ENCODE results near the gene TBC1D10B. TPM values are rescaled to one million over a fixed set of nuclear protein-coding genes. Genes with fewer than 3 reads are reported as not detected.

TBC1D10B gene
- total and polyA plus RNA-seq, 2 of the 8 experiments (the other 6 are each of a cell fraction or from before 2014, with no cell fraction given) = 15.4 to 28.6 TPM

DNA sequence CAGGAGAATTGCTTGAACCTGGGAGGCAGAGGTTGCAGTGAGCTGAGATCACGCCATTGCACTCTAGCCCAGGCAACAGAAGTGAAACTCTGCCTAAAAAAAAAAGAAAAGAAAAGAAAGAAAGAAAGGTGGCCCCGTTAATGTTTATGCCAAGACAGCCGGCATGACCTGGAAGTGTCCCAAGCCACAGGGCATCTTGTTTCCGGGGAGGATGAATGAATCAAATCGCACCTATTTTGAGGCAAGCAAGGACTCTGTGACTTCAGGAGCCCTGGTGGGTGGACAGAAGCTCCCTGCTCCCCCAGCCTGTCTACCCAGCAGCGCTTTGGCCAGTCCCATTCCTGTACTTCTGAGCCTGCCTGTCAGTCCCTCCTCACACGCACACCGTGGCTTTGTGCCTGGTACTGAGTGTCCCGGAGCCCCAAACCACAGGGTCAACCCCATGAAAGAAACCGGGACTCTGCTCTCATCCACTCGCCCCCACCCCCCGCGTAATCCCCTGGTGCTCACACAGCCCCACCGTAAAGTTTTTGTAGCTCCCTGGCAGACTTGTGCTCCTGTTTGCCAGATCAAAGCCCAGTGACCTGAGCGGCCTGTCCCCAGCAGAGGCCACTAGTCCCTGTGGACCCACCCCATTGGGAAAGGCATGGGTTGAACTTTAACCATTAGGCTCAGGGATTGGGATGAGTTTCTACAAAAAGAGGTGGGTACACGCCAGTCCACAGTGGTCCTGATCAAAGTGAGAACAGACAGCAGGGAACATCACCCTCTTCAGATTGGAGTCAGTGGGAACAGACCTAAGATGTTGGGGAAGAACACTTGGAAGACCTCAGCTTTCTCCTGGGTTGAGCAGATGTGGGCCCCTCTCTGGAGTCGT lies 34.5 kb downstream of the TBC1D10B start:
- H3K79me1 ChIP-seq (ENCODE audit: low read depth, low read length) = no peaks in the 10 kb centered on the region
- no peak overlapping the region for H3K27ac ChIP-seq (ENCODE audit: low read depth, low read length)
- H3K4me3 ChIP-seq (ENCODE audit: extremely low read depth in 1 of 4, insufficient read depth in 2 of 4, low read depth in 3 of 4, low read length in 4 of 4) = peak overlapping the region in 1 of 4 experiments; percentile 69; a peak in 2 of 8 replicates
- H2BK5ac ChIP-seq (ENCODE audit: low read depth, low read length) = no peak overlapping the region; the same call in 1 of the 2 replicates
- H4K91ac ChIP-seq (replicated peaks; ENCODE audit: insufficient read length, low read length) = no peak overlapping the region
- H3K23me2 ChIP-seq (ENCODE audit: low read depth, low read length) = no peaks in the 10 kb centered on the region
- H3K4me2 ChIP-seq (ENCODE audit: insufficient read depth in 1 of 2, low read depth in 2 of 2, low read length in 2 of 2) = peak overlapping the region; percentile 7 to 11; a peak in 1 of 4 replicates
- no peak overlapping the region for H3K9ac ChIP-seq (replicated peaks in 1 of 4; ENCODE audit: extremely low read depth in 1 of 4, low read depth in 3 of 4, low read length in 3 of 4)
- no peak overlapping the region for H3K4ac ChIP-seq (replicated peaks; ENCODE audit: insufficient read length, low read depth, low read length)
- no peaks in the 10 kb centered on the region for H3K27me3 ChIP-seq (replicated peaks in 1 of 4; ENCODE audit: control insufficient read depth in 3 of 4, extremely low read depth in 1 of 4, insufficient read depth in 3 of 4, low read length in 3 of 4)
- no peak overlapping the region for H4K5ac ChIP-seq (ENCODE audit: insufficient read length, low read depth, low read length)
- ChIA-PET POLR2A (ENCODE audit: partially characterized antibody) (interaction anchor here (1.0 to 2.0 kb wide), 5 partner anchors 19 to 69 kb away, joined by 3 to 6 read pairs (median 5); partner anchors contain the start of gene CD2BP2), CTCF (ENCODE audit: partially characterized antibody) (interaction anchor here (0.5 to 2.6 kb wide), 3 partner anchors 11 to 97 kb away, joined by 3 to 6 read pairs (median 3); no protein-coding TSS in a partner anchor)
- H3K18ac ChIP-seq (ENCODE audit: extremely low read depth, low read length) = peak overlapping the region; percentile 32; the same call in 1 of the 2 replicates
- no peak overlapping the region for H2BK20ac ChIP-seq (ENCODE audit: low read length)
- H2BK120ac ChIP-seq (replicated peaks; ENCODE audit: low read depth, low read length) = no peak overlapping the region
- H3K23ac ChIP-seq (ENCODE audit: insufficient read length) = no peak overlapping the region
- H3K4me1 ChIP-seq (replicated peaks in 1 of 4; ENCODE audit: control insufficient read depth in 3 of 4, insufficient read depth in 4 of 4, low read length in 3 of 4) = peaks cover 0 to 3% (median 0%) of the 10 kb centered on the region in 4 experiments; a peak in 1 of 7 replicates
- 74% methylated on average over 16 of the region's 17 CpGs; no CpG with 5 or more reads in 1 of the 2 experiments for WGBS, 2 experiments (ENCODE audit: extremely low coverage in 1 of 2, insufficient coverage in 1 of 2, insufficient read length in 1 of 2, insufficient replicate concordance in 2 of 2, low coverage in 1 of 2, low lambda C conversion rate in 2 of 2, missing lambda C conversion rate in 1 of 2)
- H3K36me3 ChIP-seq (ENCODE audit: control insufficient read depth in 2 of 4, insufficient read depth in 4 of 4, low read length in 3 of 4) = no peaks in the 10 kb centered on the region
- no peak overlapping the region for H3K56ac ChIP-seq (replicated peaks; ENCODE audit: insufficient read length, low read depth, low read length)
- H2AK5ac ChIP-seq (ENCODE audit: low read depth, low read length) = no peak overlapping the region
- no peaks in the 10 kb centered on the region for H4K20me1 ChIP-seq (replicated peaks in 1 of 2; ENCODE audit: control insufficient read depth in 1 of 2, insufficient read depth in 2 of 2, low read length in 2 of 2)
- TF ChIP-seq, protein P1, sequence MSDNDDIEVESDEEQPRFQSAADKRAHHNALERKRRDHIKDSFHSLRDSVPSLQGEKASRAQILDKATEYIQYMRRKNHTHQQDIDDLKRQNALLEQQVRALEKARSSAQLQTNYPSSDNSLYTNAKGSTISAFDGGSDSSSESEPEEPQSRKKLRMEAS (IDR thresholded peaks at IDR 0.05) = no peak
- DNase-seq (ENCODE audit: low read depth in 1 of 2, low spot score in 2 of 2) (no peak), FAIRE-seq (no peak)
- H3K14ac ChIP-seq (ENCODE audit: insufficient read length) = no peak overlapping the region
- no peak overlapping the region; the same call in 1 of the 2 replicates for H2AFZ ChIP-seq (ENCODE audit: low read length)
- peaks cover 0 to 10% of the 10 kb centered on the region in 2 experiments; a peak in 2 of 4 replicates for H3K79me2 ChIP-seq (ENCODE audit: control insufficient read depth in 1 of 2, insufficient read depth in 2 of 2, low read length in 2 of 2)
- no peaks in the 10 kb centered on the region for H3K9me3 ChIP-seq (ENCODE audit: insufficient read depth in 2 of 2, low read depth in 1 of 2, low read length in 1 of 2)
- H2BK12ac ChIP-seq (ENCODE audit: low read depth, low read length) = no peak overlapping the region
- H2BK15ac ChIP-seq (ENCODE audit: low read length) = no peak overlapping the region
- no peak overlapping the region; the same call in none of the 2 replicates for H4K8ac ChIP-seq (ENCODE audit: extremely low read depth, insufficient read depth, low read length)
